ENCODE results near the gene ALK.

Gene ALK

GRCh38 chr2:29480426-29480825 lies 441.0 kb downstream of the ALK start:
- TF ChIP-seq ZFX (IDR thresholded peaks at IDR 0.05) (no peak), CTCF (conservative IDR thresholded peaks at IDR 0.05) (no peak)
- H3K27ac ChIP-seq, result no peak overlapping the region

- H3K27ac ChIP-seq, result no peak overlapping the region
- TF ChIP-seq CTCF (conservative IDR thresholded peaks at IDR 0.05) (no peak), ZFX (IDR thresholded peaks at IDR 0.05) (no peak)
These were observed 442.0 kb downstream of the ALK start for GRCh38 chr2:29479401-29479800.

- TF ChIP-seq ZFX (IDR thresholded peaks at IDR 0.05) (no peak), CTCF (conservative IDR thresholded peaks at IDR 0.05) (no peak)
These were observed 442.7 kb downstream of the ALK start for GRCh38 chr2:29478641-29479040.

GRCh38 chr2:29477186-29477585 lies 444.2 kb downstream of the ALK start:
- no peak overlapping the region for H3K27ac ChIP-seq
- TF ChIP-seq ZFX (IDR thresholded peaks at IDR 0.05) (no peak), CTCF (conservative IDR thresholded peaks at IDR 0.05) (no peak)

More at GRCh38 chr2:29478641-29479040, 442.7 kb downstream of the ALK start:
- H3K27ac ChIP-seq, result no peak overlapping the region

- no peak overlapping the region for H3K27ac ChIP-seq
- TF ChIP-seq CTCF (conservative IDR thresholded peaks at IDR 0.05) (no peak), ZFX (IDR thresholded peaks at IDR 0.05) (no peak)
These were observed 445.9 kb downstream of the ALK start for GRCh38 chr2:29475499-29475898.

- no peak overlapping the region for H3K27ac ChIP-seq
- TF ChIP-seq CTCF (conservative IDR thresholded peaks at IDR 0.05) (no peak), ZFX (IDR thresholded peaks at IDR 0.05) (no peak)
These were observed 451.4 kb downstream of the ALK start for GRCh38 chr2:29469961-29470360.

- no peak for TF ChIP-seq ZFX (IDR thresholded peaks at IDR 0.05)
- TF ChIP-seq CTCF (conservative IDR thresholded peaks at IDR 0.05), result no peak
- H3K27ac ChIP-seq, result no peak overlapping the region
These were observed 451.9 kb downstream of the ALK start for GRCh38 chr2:29469516-29469915.
